ENCODE results near the gene GPRC5B.

Gene GPRC5B

GRCh38 chr16:19853132-19853741 lies 31.4 kb downstream of the GPRC5B start:
- Mint-ChIP-seq H3K4me1 (ENCODE audit: low read depth) (no peaks in the 10 kb centered on the region), H3K9me3 (no peaks in the 10 kb centered on the region), H3K27me3 (peaks cover 5% of the 10 kb centered on the region), H3K4me3 (no peak overlapping the region), H3K36me3 (ENCODE audit: low read depth) (no peaks in the 10 kb centered on the region), H3K27ac (no peak overlapping the region)
- DNase-seq: no peak

DNA sequence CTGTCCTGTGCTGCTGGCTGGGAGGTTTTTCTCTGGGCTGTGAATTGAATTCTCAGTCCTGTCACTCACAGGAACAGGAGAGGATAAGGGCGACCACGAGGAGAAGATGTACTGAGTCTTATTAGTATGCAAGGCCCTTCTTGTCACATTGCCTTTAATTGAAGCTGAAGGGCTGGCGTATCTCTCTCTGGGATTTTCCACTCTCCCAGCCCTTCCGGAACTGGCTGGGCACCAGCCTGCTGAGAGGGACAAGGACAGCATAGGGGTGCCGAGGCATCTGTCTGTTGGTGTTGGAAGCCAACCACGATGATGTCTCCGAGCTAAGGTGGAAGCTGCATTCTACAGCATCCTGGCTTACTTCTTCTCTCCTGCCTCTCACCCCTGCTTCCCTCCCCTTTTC lies 33.2 kb downstream of the GPRC5B start:
- Mint-ChIP-seq H3K36me3 (ENCODE audit: low read depth) (no peaks in the 10 kb centered on the region), H3K4me3 (no peak overlapping the region), H3K9me3 (no peaks in the 10 kb centered on the region), H3K4me1 (ENCODE audit: low read depth) (no peaks in the 10 kb centered on the region), H3K27me3 (peaks cover 6% of the 10 kb centered on the region), H3K27ac (no peak overlapping the region)
- no peak for DNase-seq

DNA sequence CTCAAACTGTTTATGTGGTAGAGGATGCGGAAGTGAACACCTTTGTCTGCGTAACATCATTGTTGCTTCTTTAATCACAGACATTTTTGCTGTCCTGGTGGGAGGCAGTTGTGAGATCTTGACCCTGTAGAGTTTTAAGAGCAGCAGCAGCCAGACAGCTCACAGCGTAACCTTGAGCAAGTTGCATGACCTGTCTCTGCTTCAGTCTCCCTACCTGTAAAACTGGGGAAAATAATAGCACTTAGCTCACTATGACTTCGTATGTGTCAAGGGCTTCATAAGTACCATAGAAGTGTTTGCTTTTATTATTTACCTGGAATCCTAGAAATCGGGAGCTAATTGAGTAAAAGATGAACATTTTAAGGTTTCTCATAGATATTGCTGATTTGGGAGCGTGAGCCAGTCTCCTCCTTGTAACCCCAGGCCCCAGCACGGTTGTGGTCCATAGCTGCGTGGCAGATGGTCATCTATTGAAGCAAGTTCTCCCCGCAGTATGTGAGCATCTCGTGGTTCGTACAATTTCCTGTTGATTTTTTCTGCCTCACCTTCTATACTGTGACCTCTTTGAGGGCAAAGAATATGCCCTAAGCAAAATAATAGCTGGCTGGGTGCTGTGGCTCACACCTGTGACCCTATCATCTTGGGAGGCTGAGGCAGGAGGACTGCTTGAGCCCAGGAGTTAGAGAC lies 34.4 kb downstream of the GPRC5B start:
- H3K27ac Mint-ChIP-seq: no peak overlapping the region
- H3K36me3 Mint-ChIP-seq (ENCODE audit: low read depth): no peaks in the 10 kb centered on the region
- no peaks in the 10 kb centered on the region for H3K4me1 Mint-ChIP-seq (ENCODE audit: low read depth)
- H3K27me3 Mint-ChIP-seq: peaks cover 6% of the 10 kb centered on the region
- no peaks in the 10 kb centered on the region for H3K9me3 Mint-ChIP-seq
- no peak overlapping the region for H3K4me3 Mint-ChIP-seq
- no peak for DNase-seq

- H3K27me3 Mint-ChIP-seq: peaks cover 6% of the 10 kb centered on the region
- no peaks in the 10 kb centered on the region for H3K36me3 Mint-ChIP-seq (ENCODE audit: low read depth)
- no peaks in the 10 kb centered on the region for H3K9me3 Mint-ChIP-seq
- no peak for DNase-seq
- no peaks in the 10 kb centered on the region for H3K4me1 Mint-ChIP-seq (ENCODE audit: low read depth)
- H3K27ac Mint-ChIP-seq: no peak overlapping the region
- H3K4me3 Mint-ChIP-seq: no peak overlapping the region
Observed at GRCh38 chr16:19848756-19849155, 35.9 kb downstream of the GPRC5B start.

GRCh38 chr16:19846436-19846835 lies 38.2 kb downstream of the GPRC5B start:
- Mint-ChIP-seq H3K4me3 (no peak overlapping the region), H3K27me3 (peaks cover 4% of the 10 kb centered on the region), H3K36me3 (ENCODE audit: low read depth) (no peaks in the 10 kb centered on the region), H3K27ac (no peak overlapping the region), H3K4me1 (ENCODE audit: low read depth) (no peaks in the 10 kb centered on the region), H3K9me3 (no peaks in the 10 kb centered on the region)
- DNase-seq: no peak

DNA sequence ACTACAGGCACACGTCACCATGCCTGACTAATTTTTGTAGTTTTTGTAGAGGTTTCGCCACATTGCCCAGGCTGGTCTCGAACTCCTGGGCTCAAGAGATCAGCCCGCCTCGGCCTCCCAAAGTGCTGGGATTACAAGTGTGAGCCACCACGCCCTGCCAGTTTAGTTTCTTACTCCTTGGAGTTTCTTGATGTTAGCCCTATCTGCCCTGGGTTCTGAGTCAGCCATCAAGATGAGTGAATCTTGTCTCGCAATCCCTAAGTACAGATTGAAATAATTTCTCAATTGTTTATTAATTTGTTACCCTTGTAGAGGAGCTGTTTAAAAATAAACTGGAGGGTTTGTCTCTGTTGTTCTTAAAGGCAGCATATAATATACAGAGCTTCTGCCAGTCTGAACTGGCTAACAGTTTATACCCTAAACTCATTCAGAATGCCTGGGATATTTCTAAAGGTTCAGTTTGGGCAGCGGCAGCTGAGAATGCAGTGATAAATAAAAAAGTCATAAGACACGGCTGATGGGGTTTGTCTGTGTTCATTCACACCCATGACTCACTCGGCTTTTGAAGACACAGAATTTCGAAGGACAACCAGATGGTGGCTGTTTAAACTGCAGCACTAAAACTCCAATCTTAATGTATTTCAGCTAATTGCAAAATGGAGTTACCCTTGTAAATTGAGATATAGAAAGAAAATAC lies 39.6 kb downstream of the GPRC5B start:
- DNase-seq: no peak
- Mint-ChIP-seq H3K9me3 (no peaks in the 10 kb centered on the region), H3K27me3 (peaks cover 4% of the 10 kb centered on the region), H3K4me1 (ENCODE audit: low read depth) (no peaks in the 10 kb centered on the region), H3K36me3 (ENCODE audit: low read depth) (no peaks in the 10 kb centered on the region), H3K27ac (no peak overlapping the region), H3K4me3 (no peak overlapping the region)

DNA sequence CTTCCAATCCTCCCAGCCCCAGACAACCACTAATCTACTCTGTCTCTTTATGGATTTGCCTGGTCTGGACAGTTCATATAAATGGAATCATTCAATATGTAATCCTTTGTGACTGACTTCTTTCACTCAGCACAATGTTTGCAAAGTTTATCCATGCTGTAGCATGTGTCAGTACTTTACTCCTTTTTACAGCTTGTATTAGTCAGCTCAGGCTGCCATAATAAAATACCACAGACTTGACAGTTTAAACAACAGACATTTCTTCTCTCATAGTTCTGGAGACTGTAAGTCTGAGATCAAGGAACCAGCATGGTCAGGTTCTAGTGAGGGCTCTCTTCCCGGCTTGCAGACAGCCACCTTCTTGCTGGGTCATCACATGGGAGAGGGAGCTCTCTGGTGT lies 41.3 kb downstream of the GPRC5B start:
- Mint-ChIP-seq H3K27ac (no peak overlapping the region), H3K36me3 (ENCODE audit: low read depth) (no peaks in the 10 kb centered on the region), H3K4me3 (no peak overlapping the region), H3K27me3 (peaks cover 2% of the 10 kb centered on the region), H3K9me3 (no peaks in the 10 kb centered on the region), H3K4me1 (ENCODE audit: low read depth) (no peaks in the 10 kb centered on the region)
- no peak for DNase-seq

DNA sequence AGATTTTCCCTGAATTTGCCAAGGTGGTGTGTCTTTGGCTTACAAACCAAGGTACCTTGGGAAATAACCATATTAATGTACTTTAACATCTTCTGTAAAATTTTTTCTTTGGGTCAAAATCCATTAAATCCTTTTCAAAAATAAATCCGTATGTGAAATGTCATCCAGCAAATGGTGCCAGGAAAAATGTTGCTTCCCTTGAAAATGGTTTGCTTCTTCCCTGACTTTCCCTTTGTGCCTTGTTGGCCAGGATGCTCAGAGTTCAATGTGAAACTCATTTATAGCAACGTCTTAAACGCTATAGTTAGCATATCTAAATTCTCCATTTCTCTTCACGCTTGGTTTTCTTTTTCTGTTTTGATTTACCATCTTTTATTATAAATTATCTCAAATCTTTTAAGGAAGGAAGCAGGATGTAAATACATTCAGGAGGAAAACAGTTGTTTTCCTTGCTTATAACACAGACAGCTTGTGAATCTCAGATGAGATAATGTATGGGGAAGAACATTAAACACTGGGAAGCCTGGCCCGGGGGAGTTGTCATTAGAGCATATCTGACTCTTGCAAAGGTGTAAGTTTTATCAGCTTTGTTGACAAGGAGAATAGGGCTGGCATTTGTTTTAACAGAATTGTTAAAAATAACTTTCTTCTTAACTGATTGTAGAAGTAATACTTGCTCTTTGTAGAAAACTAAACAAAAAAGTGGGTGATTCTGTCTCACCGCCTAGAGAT lies 42.1 kb downstream of the GPRC5B start:
- H3K9me3 Mint-ChIP-seq: no peaks in the 10 kb centered on the region
- DNase-seq: no peak
- H3K4me1 Mint-ChIP-seq (ENCODE audit: low read depth): no peaks in the 10 kb centered on the region
- no peaks in the 10 kb centered on the region for H3K27me3 Mint-ChIP-seq
- no peaks in the 10 kb centered on the region for H3K36me3 Mint-ChIP-seq (ENCODE audit: low read depth)
- no peak overlapping the region for H3K27ac Mint-ChIP-seq
- no peak overlapping the region for H3K4me3 Mint-ChIP-seq

DNA sequence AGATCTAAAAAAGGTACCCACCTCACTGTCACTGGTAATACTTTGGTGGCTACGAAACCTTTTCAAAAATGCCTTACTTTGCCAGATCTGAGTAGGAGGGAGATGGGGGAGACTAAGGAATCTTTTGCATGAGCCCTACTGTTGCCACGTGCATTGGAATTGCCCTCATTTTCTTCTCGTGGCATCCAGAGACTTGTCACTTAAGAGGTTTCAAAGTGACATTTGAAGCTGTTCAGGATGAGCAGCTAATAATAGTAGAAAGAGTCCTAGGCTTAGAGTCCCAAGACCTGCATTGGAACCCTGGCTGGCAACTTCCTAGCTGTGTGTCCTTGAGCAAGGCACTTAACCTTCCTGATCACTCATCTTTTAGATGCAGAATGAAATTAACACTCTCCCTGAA lies 43.5 kb downstream of the GPRC5B start:
- DNase-seq: no peak
- no peaks in the 10 kb centered on the region for H3K36me3 Mint-ChIP-seq (ENCODE audit: low read depth)
- no peaks in the 10 kb centered on the region for H3K27me3 Mint-ChIP-seq
- H3K4me1 Mint-ChIP-seq (ENCODE audit: low read depth): no peaks in the 10 kb centered on the region
- no peak overlapping the region for H3K27ac Mint-ChIP-seq
- H3K4me3 Mint-ChIP-seq: no peak overlapping the region
- no peaks in the 10 kb centered on the region for H3K9me3 Mint-ChIP-seq

GRCh38 chr16:19840524-19841110 lies 44.0 kb downstream of the GPRC5B start:
- no peaks in the 10 kb centered on the region for H3K4me1 Mint-ChIP-seq (ENCODE audit: low read depth)
- H3K27ac Mint-ChIP-seq: no peak overlapping the region
- H3K27me3 Mint-ChIP-seq: no peaks in the 10 kb centered on the region
- no peak overlapping the region for H3K4me3 Mint-ChIP-seq
- DNase-seq: no peak
- H3K9me3 Mint-ChIP-seq: no peaks in the 10 kb centered on the region
- H3K36me3 Mint-ChIP-seq (ENCODE audit: low read depth): no peaks in the 10 kb centered on the region

GRCh38 chr16:19837984-19838707 lies 46.5 kb downstream of the GPRC5B start:
- Mint-ChIP-seq H3K9me3 (no peaks in the 10 kb centered on the region), H3K4me3 (no peak overlapping the region)
- DNase-seq: no peak

DNA sequence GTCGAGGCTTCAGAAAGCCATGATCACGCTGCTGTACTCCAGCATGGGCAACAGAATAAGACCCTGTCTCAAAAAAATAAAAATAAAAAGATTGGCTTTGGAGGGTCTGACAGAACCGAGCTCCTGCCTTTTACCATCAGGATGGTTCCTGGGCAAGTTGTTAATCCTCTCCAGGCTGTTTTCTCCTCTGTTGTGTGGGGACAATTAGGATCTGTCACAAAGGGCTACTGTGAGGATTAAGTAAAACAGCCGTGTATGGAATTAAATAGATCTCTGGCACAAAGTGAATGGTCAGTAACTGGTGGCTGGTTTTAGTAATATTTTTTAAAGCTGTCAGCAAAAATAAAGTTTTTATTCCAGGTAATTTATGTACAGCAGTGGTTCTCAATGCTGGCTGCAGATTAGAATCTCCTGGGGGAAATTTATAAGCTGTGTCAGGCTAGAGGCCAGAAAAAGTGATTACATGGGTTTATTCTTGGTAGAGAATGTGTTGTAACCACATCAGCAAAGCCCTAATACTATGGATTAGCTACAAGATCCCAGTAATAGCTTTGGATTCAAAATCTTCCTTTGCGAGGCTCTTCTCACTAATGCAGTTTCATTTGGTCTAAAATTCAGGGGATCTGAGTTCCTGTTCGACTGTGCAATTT lies 47.2 kb downstream of the GPRC5B start:
- no peak overlapping the region for H3K27ac Mint-ChIP-seq
- no peaks in the 10 kb centered on the region for H3K9me3 Mint-ChIP-seq
- no peaks in the 10 kb centered on the region for H3K4me1 Mint-ChIP-seq (ENCODE audit: low read depth)
- no peak overlapping the region for H3K4me3 Mint-ChIP-seq
- no peaks in the 10 kb centered on the region for H3K36me3 Mint-ChIP-seq (ENCODE audit: low read depth)
- no peaks in the 10 kb centered on the region for H3K27me3 Mint-ChIP-seq
- no peak for DNase-seq

More at GRCh38 chr16:19837984-19838707, 46.5 kb downstream of the GPRC5B start:
- Mint-ChIP-seq H3K27ac (no peak overlapping the region), H3K27me3 (no peaks in the 10 kb centered on the region), H3K4me1 (ENCODE audit: low read depth) (no peaks in the 10 kb centered on the region), H3K36me3 (ENCODE audit: low read depth) (no peaks in the 10 kb centered on the region)

DNA sequence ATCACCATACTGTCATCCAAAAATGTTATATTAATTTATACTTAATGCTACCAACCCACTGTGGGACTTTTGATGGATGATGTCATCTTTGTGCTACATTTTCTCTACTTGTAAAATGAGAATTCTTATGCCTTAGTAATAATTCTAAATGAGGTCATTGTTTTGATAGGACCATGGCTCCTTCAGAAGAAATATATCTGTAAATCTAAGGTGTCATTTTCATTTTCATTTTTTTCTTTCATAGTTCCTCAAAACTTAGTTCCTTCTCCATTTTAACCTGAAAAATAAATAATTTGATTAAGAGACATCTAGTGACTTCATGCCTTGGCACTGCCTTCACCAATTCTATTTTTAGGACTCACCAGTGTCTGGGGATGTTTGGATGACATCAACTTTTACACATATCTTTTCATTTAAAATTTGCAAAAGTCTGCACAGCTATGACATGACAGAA lies 48.7 kb downstream of the GPRC5B start:
- Mint-ChIP-seq H3K9me3 (no peaks in the 10 kb centered on the region), H3K27ac (no peak overlapping the region), H3K27me3 (no peaks in the 10 kb centered on the region), H3K4me1 (ENCODE audit: low read depth) (no peaks in the 10 kb centered on the region), H3K36me3 (ENCODE audit: low read depth) (no peaks in the 10 kb centered on the region), H3K4me3 (no peak overlapping the region)
- DNase-seq: no peak

Measured in activated T-cell treated with anti-CD3 and anti-CD28 coated beads, Interleukin-2, amount 50 U/mL, for 24 hours (primary cell).